Bronchial epithelial cell (primary cell): ENCODE results near the gene HBG2. TPM values are rescaled to one million over a fixed set of nuclear protein-coding genes. Genes with fewer than 3 reads are reported as not detected.
"Not testable (repeated sequence)": the region's sequence is repeated elsewhere in the genome, so short reads cannot be mapped to it uniquely, and the experiment has no call there.

Source experiments
- DNase-seq: peaks from one replicate; pipeline ENCODE4 v3.0.0-alpha.2; 2010; ENCODE audit warnings: low read depth
- FAIRE-seq: peaks from 2 replicates; lab custom pipeline; 2011; peaks lifted over from hg19 to GRCh38; lab: Jason Lieb, UNC
- H3K27me3 ChIP-seq: 2 replicates; pipeline ENCODE4 v1.5.1; 2011; ENCODE audit warnings: low read length; ENCODE audit not compliant: control insufficient read depth, insufficient read depth
- H3K36me3 ChIP-seq: 2 replicates; pipeline ENCODE4 v1.5.1; 2011; ENCODE audit warnings: low read length; ENCODE audit not compliant: control insufficient read depth, insufficient read depth
- H3K4me3 ChIP-seq: 2 replicates; pipeline ENCODE4 v1.5.1; 2011; ENCODE audit warnings: mild to moderate bottlenecking, low read depth, low read length, control low read depth
- total RNA-seq: library from RNA; depleted of rRNA; stranded (reverse); fragments of >200 nt; gene quantifications from 2 replicates; pipeline ENCODE4 v1.2.1, GENCODE V29; 2014
- TF ChIP-seq, protein P1 (sequence below): IDR thresholded peaks from 2 replicates; pipeline ENCODE4 v1.5.1; 2011; ENCODE audit warnings: mild to moderate bottlenecking, moderate library complexity, low read length, control low read depth, inconsistent platforms; ENCODE audit not compliant: insufficient read depth, severe bottlenecking

HBG2 gene
- total RNA-seq, 1 donor from 2014 or later: not detected

GRCh38 chr11:5258543-5259262 is 4.1 kb upstream of the HBG2 start:
- TF ChIP-seq, protein P1, sequence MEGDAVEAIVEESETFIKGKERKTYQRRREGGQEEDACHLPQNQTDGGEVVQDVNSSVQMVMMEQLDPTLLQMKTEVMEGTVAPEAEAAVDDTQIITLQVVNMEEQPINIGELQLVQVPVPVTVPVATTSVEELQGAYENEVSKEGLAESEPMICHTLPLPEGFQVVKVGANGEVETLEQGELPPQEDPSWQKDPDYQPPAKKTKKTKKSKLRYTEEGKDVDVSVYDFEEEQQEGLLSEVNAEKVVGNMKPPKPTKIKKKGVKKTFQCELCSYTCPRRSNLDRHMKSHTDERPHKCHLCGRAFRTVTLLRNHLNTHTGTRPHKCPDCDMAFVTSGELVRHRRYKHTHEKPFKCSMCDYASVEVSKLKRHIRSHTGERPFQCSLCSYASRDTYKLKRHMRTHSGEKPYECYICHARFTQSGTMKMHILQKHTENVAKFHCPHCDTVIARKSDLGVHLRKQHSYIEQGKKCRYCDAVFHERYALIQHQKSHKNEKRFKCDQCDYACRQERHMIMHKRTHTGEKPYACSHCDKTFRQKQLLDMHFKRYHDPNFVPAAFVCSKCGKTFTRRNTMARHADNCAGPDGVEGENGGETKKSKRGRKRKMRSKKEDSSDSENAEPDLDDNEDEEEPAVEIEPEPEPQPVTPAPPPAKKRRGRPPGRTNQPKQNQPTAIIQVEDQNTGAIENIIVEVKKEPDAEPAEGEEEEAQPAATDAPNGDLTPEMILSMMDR: no peak
- Histone ChIP-seq H3K4me3 (no peak overlapping the region), H3K36me3 (no peaks in the 10 kb centered on the region), H3K27me3 (no peaks in the 10 kb centered on the region)
- FAIRE-seq (no peak), DNase-seq (no peak)

DNA sequence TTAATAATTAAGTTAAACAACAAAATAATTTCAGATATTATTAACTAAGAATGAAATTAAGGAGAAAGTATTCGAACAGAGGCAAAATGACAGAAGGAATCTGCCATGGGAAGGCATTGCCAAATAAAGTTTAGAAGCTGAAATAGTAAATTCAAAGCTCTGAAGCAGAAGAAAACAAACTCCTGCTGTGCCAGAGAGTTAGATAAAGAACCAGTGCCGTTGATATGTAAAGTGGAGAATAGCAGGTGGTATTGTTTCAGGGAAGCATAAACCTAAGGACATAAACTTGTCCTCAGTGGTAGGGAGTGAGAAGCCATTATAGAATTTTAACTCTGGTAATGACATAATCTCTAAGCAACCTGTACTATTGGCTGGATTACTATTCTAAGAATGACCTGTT is 2.7 kb upstream of the HBG2 start:
- no peaks in the 10 kb centered on the region for H3K36me3 ChIP-seq
- no peak for DNase-seq
- H3K27me3 ChIP-seq: no peaks in the 10 kb centered on the region
- no peak overlapping the region for H3K4me3 ChIP-seq
- TF ChIP-seq, protein P1: no peak
- no peak for FAIRE-seq

DNA sequence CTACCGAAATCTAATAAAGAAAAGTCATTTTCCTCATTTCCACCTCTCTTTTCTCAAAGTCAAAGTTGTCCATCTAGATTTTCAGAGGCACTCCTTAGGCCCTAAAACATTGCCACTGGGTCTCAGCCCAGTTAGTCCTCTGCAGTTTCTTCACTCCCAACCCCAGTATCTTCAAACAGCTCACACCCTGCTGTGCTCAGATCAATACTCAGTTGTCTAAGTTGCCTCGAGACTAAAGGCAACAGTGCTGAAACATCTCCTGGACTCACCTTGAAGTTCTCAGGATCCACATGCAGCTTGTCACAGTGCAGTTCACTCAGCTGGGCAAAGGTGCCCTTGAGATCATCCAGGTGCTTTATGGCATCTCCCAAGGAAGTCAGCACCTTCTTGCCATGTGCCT is 558 bp downstream of the HBG2 start:
- H3K36me3 ChIP-seq, H3K4me3 ChIP-seq, DNase-seq, FAIRE-seq, H3K27me3 ChIP-seq: not testable (repeated sequence)

GRCh38 chr11:5253440-5253839 is 1.1 kb downstream of the HBG2 start:
- H3K27me3 ChIP-seq, H3K4me3 ChIP-seq, H3K36me3 ChIP-seq, FAIRE-seq, DNase-seq: not testable (repeated sequence)

DNA sequence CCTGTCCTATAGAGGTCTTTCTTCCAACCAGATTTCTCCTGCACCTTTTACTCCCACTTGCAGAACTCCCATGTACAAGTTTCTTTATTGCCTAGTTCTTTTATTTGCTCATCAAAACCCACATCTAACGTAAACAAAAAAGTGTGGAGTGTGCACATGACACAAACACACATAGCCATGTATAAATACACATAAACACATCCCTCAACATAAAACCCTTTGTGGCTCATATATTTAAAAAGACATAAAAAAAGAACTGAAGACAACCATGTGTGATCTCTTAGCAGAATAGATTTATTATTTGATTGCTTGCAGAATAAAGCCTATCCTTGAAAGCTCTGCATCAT is 1.7 kb downstream of the HBG2 start:
- H3K4me3 ChIP-seq: no peak overlapping the region
- TF ChIP-seq, protein P1: no peak
- no peaks in the 10 kb centered on the region for H3K36me3 ChIP-seq
- H3K27me3 ChIP-seq: no peaks in the 10 kb centered on the region
- FAIRE-seq: no peak
- no peak for DNase-seq

- TF ChIP-seq, protein P1: no peak
- Histone ChIP-seq H3K36me3 (no peaks in the 10 kb centered on the region), H3K4me3 (no peak overlapping the region), H3K27me3 (no peaks in the 10 kb centered on the region)
- no peak for DNase-seq
- FAIRE-seq: no peak
These were observed 2.2 kb downstream of the HBG2 start for GRCh38 chr11:5252192-5252918.
